ENCODE measurements around the gene WDR90. TPM values are rescaled to one million over a fixed set of nuclear protein-coding genes. Genes with fewer than 3 reads are reported as not detected.

Gene WDR90
- total and polyA plus RNA-seq, 4 donors, result 7.5 to 60.9 (median 23.4) TPM

DNA sequence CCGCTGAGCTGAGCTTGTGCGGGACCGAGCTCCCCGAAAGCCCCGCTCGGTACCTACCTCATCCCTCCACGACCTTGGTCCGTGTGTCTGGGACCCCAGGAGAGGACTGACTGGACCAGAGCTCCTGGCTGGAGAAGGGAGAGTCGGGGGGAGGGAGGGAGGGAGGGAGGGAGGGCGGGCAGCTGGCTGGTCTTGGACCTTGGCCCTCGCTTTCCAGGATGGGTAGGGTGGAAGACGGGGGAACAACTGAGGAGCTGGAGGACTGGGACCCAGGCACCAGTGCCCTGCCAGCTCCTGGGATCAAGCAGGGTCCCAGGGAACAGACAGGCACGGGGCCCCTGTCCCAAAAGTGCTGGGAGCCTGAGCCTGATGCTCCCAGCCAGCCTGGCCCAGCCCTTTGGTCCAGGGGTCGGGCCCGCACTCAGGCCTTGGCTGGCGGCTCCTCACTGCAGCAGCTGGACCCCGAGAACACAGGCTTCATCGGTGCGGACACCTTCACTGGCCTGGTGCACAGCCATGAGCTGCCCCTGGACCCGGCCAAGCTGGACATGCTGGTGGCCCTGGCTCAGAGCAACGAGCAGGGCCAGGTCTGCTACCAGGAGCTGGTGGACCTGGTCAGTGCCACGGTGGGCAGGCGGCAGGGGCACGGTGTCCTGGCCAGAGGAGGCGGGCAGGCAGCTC is 26.9 kb downstream of the WDR90 start:
- no peak overlapping the region for H3K27ac ChIP-seq (ENCODE audit: low read depth in 1 of 2, low read length in 2 of 2)
- no peaks in the 10 kb centered on the region for H3K4me1 ChIP-seq (ENCODE audit: control insufficient read depth in 1 of 2, insufficient read depth in 2 of 2, low read length in 2 of 2)
- 37 to 53% methylated on average over 17 to 25 of the region's 25 CpGs for WGBS, 2 donors
- ATAC-seq (ENCODE audit: low FRiP score) (no peak), DNase-seq (no peak)
- H3K4me3 ChIP-seq (ENCODE audit: low read length in 2 of 2), result peak overlapping the region in 1 of 2 donors; percentile 29
- intact Hi-C loops (cut with DNase I), result no loop called here
- peaks cover 0 to 11% of the 10 kb centered on the region in 2 donors for H3K36me3 ChIP-seq (ENCODE audit: control insufficient read depth in 1 of 2, insufficient read depth in 2 of 2, low read length in 1 of 2)
- H3K27me3 ChIP-seq (ENCODE audit: control insufficient read depth in 1 of 2, insufficient read depth in 2 of 2, low read length in 1 of 2), result no peaks in the 10 kb centered on the region
- H3K9me3 ChIP-seq (ENCODE audit: control insufficient read depth, low read length), result no peaks in the 10 kb centered on the region

DNA sequence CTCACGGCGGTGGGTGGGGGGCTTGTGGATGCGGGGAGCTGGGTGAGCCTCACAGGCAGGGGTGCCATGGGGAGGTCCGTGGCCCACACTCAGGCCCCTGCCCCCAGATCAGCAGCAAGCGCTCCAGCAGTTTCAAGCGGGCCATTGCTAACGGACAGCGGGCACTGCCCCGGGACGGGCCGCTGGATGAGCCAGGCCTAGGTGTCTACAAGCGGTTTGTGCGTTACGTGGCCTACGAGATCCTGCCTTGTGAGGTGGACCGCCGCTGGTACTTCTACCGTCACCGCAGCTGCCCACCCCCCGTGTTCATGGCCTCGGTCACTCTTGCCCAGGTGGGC is 27.4 kb downstream of the WDR90 start:
- ATAC-seq (ENCODE audit: low FRiP score) (no peak), DNase-seq (no peak)
- H3K9me3 ChIP-seq (ENCODE audit: control insufficient read depth, low read length), result no peaks in the 10 kb centered on the region
- WGBS, 2 donors, result 93 to 94% methylated on average over 21 of the region's 21 CpGs
- H3K27ac ChIP-seq (ENCODE audit: low read depth in 1 of 2, low read length in 2 of 2), result no peak overlapping the region
- H3K4me1 ChIP-seq (ENCODE audit: control insufficient read depth in 1 of 2, insufficient read depth in 2 of 2, low read length in 2 of 2), result no peaks in the 10 kb centered on the region
- no peak overlapping the region for H3K4me3 ChIP-seq (ENCODE audit: low read length in 2 of 2)
- no peaks in the 10 kb centered on the region for H3K27me3 ChIP-seq (ENCODE audit: control insufficient read depth in 1 of 2, insufficient read depth in 2 of 2, low read length in 1 of 2)
- intact Hi-C loops (cut with DNase I), result no loop called here
- H3K36me3 ChIP-seq (ENCODE audit: control insufficient read depth in 1 of 2, insufficient read depth in 2 of 2, low read length in 1 of 2), result peaks cover 0 to 11% of the 10 kb centered on the region in 2 donors

DNA sequence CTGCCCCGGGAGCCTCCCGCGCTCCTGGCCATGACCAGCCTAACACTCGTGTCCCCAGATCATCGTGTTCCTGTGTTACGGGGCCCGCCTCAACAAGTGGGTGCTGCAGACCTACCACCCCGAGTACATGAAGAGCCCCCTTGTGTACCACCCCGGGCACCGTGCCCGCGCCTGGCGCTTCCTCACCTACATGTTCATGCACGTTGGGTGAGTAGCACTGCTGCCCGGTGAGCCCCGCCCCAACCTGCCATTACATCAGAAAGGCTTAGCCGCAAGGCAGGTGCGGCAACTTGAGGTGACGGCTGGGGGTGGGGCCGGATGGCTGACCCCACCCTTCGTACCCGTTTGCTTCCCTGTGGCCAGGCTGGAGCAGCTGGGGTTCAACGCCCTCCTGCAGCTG is 27.7 kb downstream of the WDR90 start:
- no peak for ATAC-seq (ENCODE audit: low FRiP score)
- no peaks in the 10 kb centered on the region for H3K4me1 ChIP-seq (ENCODE audit: control insufficient read depth in 1 of 2, insufficient read depth in 2 of 2, low read length in 2 of 2)

DNA sequence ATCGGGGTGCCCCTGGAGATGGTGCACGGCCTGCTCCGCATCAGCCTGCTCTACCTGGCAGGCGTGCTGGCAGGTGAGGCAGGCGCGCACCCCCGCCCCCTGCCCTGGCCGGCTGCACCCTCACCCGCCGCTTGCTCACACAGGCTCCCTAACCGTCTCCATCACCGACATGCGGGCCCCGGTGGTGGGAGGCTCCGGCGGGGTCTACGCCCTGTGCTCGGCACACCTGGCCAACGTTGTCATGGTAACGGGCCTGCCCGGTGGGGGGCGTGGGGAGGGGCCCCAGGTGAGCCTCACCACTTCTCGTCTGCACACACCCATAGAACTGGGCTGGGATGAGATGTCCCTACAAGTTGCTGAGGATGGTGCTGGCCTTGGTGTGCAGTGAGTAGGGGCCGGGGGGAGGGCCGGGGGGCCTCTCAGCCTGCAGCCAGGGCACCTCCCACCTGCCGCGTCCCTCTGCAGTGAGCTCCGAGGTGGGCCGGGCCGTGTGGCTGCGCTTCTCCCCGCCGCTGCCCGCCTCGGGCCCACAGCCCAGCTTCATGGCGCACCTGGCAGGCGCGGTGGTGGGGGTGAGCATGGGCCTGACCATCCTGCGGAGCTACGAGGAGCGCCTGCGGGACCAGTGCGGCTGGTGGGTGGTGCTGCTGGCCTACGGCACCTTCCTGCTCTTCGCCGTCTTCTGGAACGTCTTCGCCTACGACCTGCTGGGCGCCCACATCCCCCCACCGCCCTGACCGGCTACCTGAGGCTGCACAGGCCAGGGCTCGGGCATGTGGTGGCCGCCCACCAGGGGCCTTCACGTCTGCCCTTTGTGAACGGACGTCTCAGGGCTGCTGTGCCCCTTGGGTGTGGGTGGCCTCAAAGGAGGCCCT is 28.4 kb downstream of the WDR90 start:
- DNase-seq (no peak), ATAC-seq (ENCODE audit: low FRiP score) (no peak)
- no peak overlapping the region for H3K4me3 ChIP-seq (ENCODE audit: low read length in 2 of 2)
- no peaks in the 10 kb centered on the region for H3K4me1 ChIP-seq (ENCODE audit: control insufficient read depth in 1 of 2, insufficient read depth in 2 of 2, low read length in 2 of 2)
- WGBS, 2 donors, result 62 to 72% methylated on average over 56 to 57 of the region's 57 CpGs
- no peak overlapping the region for H3K27ac ChIP-seq (ENCODE audit: low read depth in 1 of 2, low read length in 2 of 2)
- H3K36me3 ChIP-seq (ENCODE audit: control insufficient read depth in 1 of 2, insufficient read depth in 2 of 2, low read length in 1 of 2), result peaks cover 0 to 10% of the 10 kb centered on the region in 2 donors
- no peaks in the 10 kb centered on the region for H3K9me3 ChIP-seq (ENCODE audit: control insufficient read depth, low read length)
- H3K27me3 ChIP-seq (ENCODE audit: control insufficient read depth in 1 of 2, insufficient read depth in 2 of 2, low read length in 1 of 2), result no peaks in the 10 kb centered on the region
- intact Hi-C loops (cut with DNase I), result no loop called here

More for the DNA sequence above, 27.7 kb downstream of the WDR90 start:
- intact Hi-C loops (cut with DNase I), result no loop called here
- H3K27me3 ChIP-seq (ENCODE audit: control insufficient read depth in 1 of 2, insufficient read depth in 2 of 2, low read length in 1 of 2), result no peaks in the 10 kb centered on the region
- no peak overlapping the region for H3K4me3 ChIP-seq (ENCODE audit: low read length in 2 of 2)
- H3K27ac ChIP-seq (ENCODE audit: low read depth in 1 of 2, low read length in 2 of 2), result no peak overlapping the region
- DNase-seq, result no peak
- H3K9me3 ChIP-seq (ENCODE audit: control insufficient read depth, low read length), result no peaks in the 10 kb centered on the region
- H3K36me3 ChIP-seq (ENCODE audit: control insufficient read depth in 1 of 2, insufficient read depth in 2 of 2, low read length in 1 of 2), result peaks cover 0 to 12% of the 10 kb centered on the region in 2 donors
- WGBS, 2 donors, result 77 to 80% methylated on average over 23 of the region's 23 CpGs

DNA sequence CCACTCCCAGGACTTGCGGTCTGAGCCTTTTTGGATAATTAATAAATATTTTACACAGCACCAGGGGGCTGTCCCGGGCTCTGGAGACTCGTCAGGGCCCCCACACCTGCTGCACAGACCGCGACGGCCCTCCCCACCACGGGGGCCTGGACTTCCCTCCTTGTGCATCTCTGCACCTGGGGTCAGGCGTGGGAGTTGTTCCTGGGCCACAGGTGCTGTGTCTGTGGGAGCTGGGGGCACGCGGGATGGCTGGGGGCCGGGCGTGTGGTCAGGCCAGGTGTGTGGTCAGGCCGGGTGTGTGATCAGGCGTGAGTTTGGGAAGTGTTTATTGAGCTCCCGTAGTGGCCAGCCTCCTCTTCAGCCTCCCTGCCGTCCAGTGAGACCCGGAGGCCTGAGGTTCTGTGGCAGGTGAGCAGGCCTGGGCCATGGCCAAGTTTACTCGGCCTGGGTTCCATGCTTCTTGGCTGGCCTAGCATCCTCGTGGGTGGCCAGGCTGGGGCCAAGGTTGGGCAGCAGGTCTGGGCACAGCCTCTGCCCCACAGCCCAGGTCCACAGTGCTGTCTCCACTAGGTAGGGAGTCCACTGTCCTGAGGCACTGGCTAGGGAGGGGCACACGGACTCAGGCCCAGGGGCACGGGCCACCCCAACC is 29.2 kb downstream of the WDR90 start:
- no peak overlapping the region for H3K4me3 ChIP-seq (ENCODE audit: low read length in 2 of 2)
- intact Hi-C loops (cut with DNase I), result no loop called here
- WGBS, 2 donors, result 80 to 82% methylated on average over 21 of the region's 21 CpGs
- H3K27ac ChIP-seq (ENCODE audit: low read depth in 1 of 2, low read length in 2 of 2), result no peak overlapping the region
- peaks cover 0 to 5% of the 10 kb centered on the region in 2 donors for H3K36me3 ChIP-seq (ENCODE audit: control insufficient read depth in 1 of 2, insufficient read depth in 2 of 2, low read length in 1 of 2)
- no peaks in the 10 kb centered on the region for H3K27me3 ChIP-seq (ENCODE audit: control insufficient read depth in 1 of 2, insufficient read depth in 2 of 2, low read length in 1 of 2)
- no peaks in the 10 kb centered on the region for H3K9me3 ChIP-seq (ENCODE audit: control insufficient read depth, low read length)
- no peaks in the 10 kb centered on the region for H3K4me1 ChIP-seq (ENCODE audit: control insufficient read depth in 1 of 2, insufficient read depth in 2 of 2, low read length in 2 of 2)
- DNase-seq, result no peak
- ATAC-seq (ENCODE audit: low FRiP score), result no peak

DNA sequence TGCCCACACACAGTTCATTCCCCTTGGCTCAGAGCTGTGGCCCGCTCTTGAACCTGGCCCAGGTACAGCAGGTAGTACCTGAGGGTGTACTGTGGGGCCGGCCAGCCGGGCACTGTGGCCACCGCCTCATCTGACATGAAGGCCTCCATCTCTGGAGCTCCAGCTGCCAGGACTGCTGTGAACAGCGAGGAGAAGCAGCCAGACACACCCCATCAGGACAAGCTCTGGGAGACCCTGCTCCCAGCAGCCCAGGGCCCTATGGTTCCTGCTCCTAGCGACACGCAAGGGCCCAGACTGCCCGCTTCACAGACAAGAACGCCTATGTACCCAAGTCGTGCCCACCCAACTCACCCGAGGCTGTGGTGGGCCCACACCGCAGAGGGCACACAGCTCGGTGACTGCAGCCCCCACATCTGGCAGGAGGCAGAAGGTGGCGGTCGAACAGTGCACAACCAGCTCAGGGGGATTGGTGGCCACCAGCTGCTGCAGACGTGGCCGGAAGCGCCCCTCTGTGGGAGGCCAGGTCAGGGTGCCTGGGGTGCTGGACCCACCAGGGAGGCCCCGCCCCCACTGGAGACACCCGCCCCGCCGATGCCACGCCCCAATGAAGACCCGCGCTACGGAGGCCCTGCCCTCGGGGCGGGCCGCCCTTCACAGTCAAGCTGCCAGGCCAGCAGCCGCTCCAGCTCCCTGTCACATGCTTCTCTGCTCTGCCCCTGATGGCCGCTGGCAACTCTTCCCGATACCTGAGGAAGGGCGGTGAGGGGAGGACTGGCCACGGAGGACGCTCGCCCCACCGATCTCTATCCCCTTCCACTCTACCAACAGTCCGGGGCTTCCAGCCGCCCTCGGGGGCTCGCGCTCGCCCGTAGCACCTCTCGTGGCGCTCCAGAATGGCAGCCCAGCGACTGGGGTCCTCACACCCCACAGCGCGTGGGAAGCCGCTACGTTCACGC is 30.0 kb downstream of the WDR90 start:
- H3K36me3 ChIP-seq (ENCODE audit: control insufficient read depth in 1 of 2, insufficient read depth in 2 of 2, low read length in 1 of 2), result peaks cover 0 to 5% of the 10 kb centered on the region in 2 donors
- DNase-seq, result peak; percentile 78 to 89
- intact Hi-C loops (cut with DNase I), result no loop called here
- 26% methylated on average over 48 to 52 of the region's 52 CpGs for WGBS, 2 donors
- no peaks in the 10 kb centered on the region for H3K9me3 ChIP-seq (ENCODE audit: control insufficient read depth, low read length)
- peak overlapping the region in 1 of 2 donors; percentile 12 for H3K4me3 ChIP-seq (ENCODE audit: low read length in 2 of 2)
- peak; percentile 8 for ATAC-seq (ENCODE audit: low FRiP score)
- no peaks in the 10 kb centered on the region for H3K4me1 ChIP-seq (ENCODE audit: control insufficient read depth in 1 of 2, insufficient read depth in 2 of 2, low read length in 2 of 2)
- peak overlapping the region in 1 of 2 donors; percentile 42 for H3K27ac ChIP-seq (ENCODE audit: low read depth in 1 of 2, low read length in 2 of 2)
- H3K27me3 ChIP-seq (ENCODE audit: control insufficient read depth in 1 of 2, insufficient read depth in 2 of 2, low read length in 1 of 2), result no peaks in the 10 kb centered on the region

DNA sequence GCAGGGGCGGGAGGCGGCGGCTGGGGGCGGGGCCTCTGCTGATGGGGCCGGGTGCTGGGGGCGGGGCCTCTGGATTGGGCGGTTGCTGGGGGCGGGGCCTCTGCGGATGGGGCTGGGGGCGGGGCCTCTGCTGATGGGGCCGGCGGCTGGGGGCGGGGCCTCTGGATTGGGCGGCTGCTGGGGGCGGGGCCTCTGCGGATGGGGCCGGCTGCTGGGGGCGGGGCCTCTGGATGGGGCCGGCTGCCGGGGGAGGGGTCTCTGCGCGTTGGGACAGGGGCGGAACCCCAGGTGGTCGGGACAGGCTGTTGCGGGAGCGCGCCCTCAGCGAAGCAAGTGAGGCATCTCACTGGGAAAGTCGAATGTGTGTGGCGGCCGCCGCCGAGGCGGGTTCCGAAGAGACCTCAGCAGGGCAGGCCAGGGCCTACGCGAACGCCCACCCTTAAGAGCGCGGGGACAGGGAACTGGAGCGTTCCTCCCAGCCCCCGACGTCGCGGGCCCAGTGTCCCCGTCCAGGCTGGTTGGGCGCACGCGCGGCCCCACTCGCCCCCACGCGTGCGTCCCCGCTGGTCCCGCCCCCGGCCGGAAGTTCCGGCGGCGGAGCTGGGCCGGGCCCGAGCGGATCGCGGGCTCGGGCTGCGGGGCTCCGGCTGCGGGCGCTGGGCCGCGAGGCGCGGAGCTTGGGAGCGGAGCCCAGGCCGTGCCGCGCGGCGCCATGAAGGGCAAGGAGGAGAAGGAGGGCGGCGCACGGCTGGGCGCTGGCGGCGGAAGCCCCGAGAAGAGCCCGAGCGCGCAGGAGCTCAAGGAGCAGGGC is 30.9 kb downstream of the WDR90 start, which contains the start of gene STUB1:
STUB1 (plus strand) TSS at position 597 of the 811 bp plus-strand sequence; CDS start at position 713, 116 bp downstream.
- ATAC-seq (ENCODE audit: low FRiP score), result peak; percentile 83
- Histone ChIP-seq H3K36me3 (ENCODE audit: control insufficient read depth in 1 of 2, insufficient read depth in 2 of 2, low read length in 1 of 2) (peaks cover 0 to 5% of the 10 kb centered on the region in 2 donors), H3K4me1 (ENCODE audit: control insufficient read depth in 1 of 2, insufficient read depth in 2 of 2, low read length in 2 of 2) (no peaks in the 10 kb centered on the region), H3K4me3 (ENCODE audit: low read length in 2 of 2) (peak within 1 kb of the TSS; percentile 67 to 73), H3K27ac (ENCODE audit: low read depth in 1 of 2, low read length in 2 of 2) (peak within 1 kb of the TSS in 1 of 2 donors; percentile 80), H3K9me3 (ENCODE audit: control insufficient read depth, low read length) (no peaks in the 10 kb centered on the region), H3K27me3 (ENCODE audit: control insufficient read depth in 1 of 2, insufficient read depth in 2 of 2, low read length in 1 of 2) (no peaks in the 10 kb centered on the region)
- 1% methylated on average over 66 to 91 of the region's 91 CpGs for WGBS, 2 donors
- intact Hi-C loops (cut with DNase I), result no loop called here
- peak; percentile 90 to 96 for DNase-seq
